Esophagus muscularis mucosa (tissue), 4 donors: ENCODE data around the gene SP9.

Source experiments
- EP300 ChIP-seq: sonication (generic); formaldehyde crosslinking; IDR thresholded peaks from one replicate; pipeline ENCODE4 v1.6.1; 2017; ENCODE audit warnings: antibody characterized with exemption
- POLR2A ChIP-seq: fragments of 450-650 bp; IDR thresholded peaks from one replicate; pipeline ENCODE4 v1.6.1; 2017; ENCODE audit warnings: antibody characterized with exemption, moderate library complexity, mild to moderate bottlenecking, low read depth
- POLR2AphosphoS5 ChIP-seq, 2 donors: sonication (generic); formaldehyde crosslinking; IDR thresholded peaks; one replicate each; pipeline ENCODE4 v1.6.1; 2017; ENCODE audit warnings: antibody characterized with exemption in 2 of 2
- TF ChIP-seq, protein P1 (sequence below), 3 experiments: fragments of 200-600 bp in 2 of 3; fragments of 450-650 bp in 1 of 3; sonication (generic) in 2 of 3; IDR thresholded peaks; one replicate each; pipeline ENCODE4 v1.5.1; 2017 to 2019; ENCODE audit warnings: antibody characterized with exemption in 3 of 3, mild to moderate bottlenecking in 2 of 3, moderate library complexity in 1 of 3

DNA sequence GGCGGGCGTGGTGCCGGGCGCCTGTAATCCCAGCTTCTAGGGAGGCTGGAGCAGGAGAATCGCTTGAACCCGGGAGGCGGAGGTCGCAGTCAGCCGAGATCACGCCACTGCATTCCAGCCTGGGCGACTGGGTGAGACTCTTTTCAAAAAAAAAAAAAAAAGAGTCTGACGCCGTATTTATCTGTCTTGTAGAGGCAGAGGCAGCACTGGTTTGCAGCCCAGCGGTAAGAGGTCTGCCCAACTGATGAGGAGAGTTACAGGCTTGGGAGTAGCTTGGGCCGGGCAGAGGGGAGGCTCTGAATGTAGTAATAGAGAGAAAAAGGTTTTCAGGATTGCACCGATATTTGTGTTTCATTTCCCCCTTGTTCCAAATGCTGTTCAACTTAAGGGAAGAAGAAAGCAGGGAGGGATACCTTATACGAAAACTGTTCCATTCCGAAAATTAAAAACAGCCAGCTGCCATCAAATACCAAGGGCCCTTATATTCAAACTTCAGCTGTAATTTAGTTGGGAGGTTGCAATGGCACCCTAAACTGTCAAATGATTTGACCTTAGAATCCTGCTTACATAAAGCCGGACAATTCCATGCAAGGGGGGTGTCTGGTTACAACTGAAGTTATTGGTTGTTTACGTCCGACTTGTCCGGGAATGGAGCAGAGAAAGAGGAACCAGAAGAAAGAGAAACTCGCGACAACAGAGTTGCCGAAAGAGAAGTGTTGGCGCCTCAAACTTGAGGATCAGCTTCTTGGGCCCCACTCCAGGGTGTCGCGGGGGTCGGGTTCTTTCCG is 9.2 kb upstream of the SP9 start:
- no peak for TF ChIP-seq POLR2A
- TF ChIP-seq, protein P1, sequence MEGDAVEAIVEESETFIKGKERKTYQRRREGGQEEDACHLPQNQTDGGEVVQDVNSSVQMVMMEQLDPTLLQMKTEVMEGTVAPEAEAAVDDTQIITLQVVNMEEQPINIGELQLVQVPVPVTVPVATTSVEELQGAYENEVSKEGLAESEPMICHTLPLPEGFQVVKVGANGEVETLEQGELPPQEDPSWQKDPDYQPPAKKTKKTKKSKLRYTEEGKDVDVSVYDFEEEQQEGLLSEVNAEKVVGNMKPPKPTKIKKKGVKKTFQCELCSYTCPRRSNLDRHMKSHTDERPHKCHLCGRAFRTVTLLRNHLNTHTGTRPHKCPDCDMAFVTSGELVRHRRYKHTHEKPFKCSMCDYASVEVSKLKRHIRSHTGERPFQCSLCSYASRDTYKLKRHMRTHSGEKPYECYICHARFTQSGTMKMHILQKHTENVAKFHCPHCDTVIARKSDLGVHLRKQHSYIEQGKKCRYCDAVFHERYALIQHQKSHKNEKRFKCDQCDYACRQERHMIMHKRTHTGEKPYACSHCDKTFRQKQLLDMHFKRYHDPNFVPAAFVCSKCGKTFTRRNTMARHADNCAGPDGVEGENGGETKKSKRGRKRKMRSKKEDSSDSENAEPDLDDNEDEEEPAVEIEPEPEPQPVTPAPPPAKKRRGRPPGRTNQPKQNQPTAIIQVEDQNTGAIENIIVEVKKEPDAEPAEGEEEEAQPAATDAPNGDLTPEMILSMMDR (IDR thresholded peaks at IDR 0.05): no peak
- TF ChIP-seq POLR2AphosphoS5 (IDR thresholded peaks at IDR 0.05): no peak
- TF ChIP-seq EP300: no peak
